Ishikawa (cell line): Measurements from ENCODE around the gene DOCK8.

Experiments
- CEBPB ChIP-seq: IDR thresholded peaks from 2 replicates; pipeline ENCODE4 v1.6.1; 2012
- CREB1 ChIP-seq: IDR thresholded peaks from 2 replicates; pipeline ENCODE4 v1.6.1; 2012; ENCODE audit warnings: low read depth
- EGR1 ChIP-seq: IDR thresholded peaks from 2 replicates; pipeline ENCODE4 v1.6.1; 2012
- EP300 ChIP-seq: IDR thresholded peaks from 2 replicates; pipeline ENCODE4 v1.6.1; 2012; ENCODE audit warnings: borderline replicate concordance
- FOXM1 ChIP-seq: IDR thresholded peaks from 2 replicates; pipeline ENCODE4 v1.6.1; 2012; ENCODE audit warnings: low read depth, borderline replicate concordance
- NFIC ChIP-seq: IDR thresholded peaks from 2 replicates; pipeline ENCODE4 v1.6.1; 2012
- RAD21 ChIP-seq: IDR thresholded peaks from 2 replicates; pipeline ENCODE4 v1.6.1; 2012; ENCODE audit warnings: low read depth
- REST ChIP-seq: IDR thresholded peaks from 2 replicates; pipeline ENCODE4 v1.6.1; 2012; ENCODE audit warnings: low read depth, mild to moderate bottlenecking
- TAF1 ChIP-seq: IDR thresholded peaks from 2 replicates; pipeline ENCODE4 v1.6.1; 2012; ENCODE audit warnings: low read depth, mild to moderate bottlenecking
- TCF12 ChIP-seq: IDR thresholded peaks from 2 replicates; pipeline ENCODE4 v1.6.1; 2012; ENCODE audit warnings: low read depth
- TEAD4 ChIP-seq: IDR thresholded peaks from 2 replicates; pipeline ENCODE4 v1.6.1; 2012
- USF1 ChIP-seq: IDR thresholded peaks from 2 replicates; pipeline ENCODE4 v1.6.1; 2012
- YY1 ChIP-seq: IDR thresholded peaks from 2 replicates; pipeline ENCODE4 v1.6.1; 2012; ENCODE audit warnings: low read depth
- ZBTB7A ChIP-seq: IDR thresholded peaks from 2 replicates; pipeline ENCODE4 v1.6.1; 2012; ENCODE audit warnings: low read depth
- TF ChIP-seq, protein P1 (sequence below): IDR thresholded peaks from 2 replicates; pipeline ENCODE4 v1.6.1; 2012

The DOCK8 gene

DNA sequence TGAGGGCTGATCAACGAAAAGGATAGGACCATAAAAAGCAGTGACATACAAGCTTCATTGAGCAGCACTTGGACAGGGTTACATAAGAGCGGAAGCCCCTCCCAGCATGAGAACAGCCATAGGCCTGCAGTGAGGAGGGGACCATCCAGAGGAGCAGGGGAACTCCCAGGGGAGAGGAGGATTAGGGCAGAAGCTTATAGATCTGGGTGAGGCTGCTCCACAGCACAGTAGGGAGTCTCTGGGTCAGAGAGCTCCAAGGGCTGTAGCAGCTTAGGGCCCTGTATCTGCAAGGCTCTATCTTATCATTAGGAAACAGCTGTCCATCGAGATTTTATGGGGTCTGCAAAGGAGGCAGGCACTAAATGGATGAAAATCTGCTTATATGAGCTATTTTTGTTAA lies 186.6 kb downstream of the DOCK8 start:
- TF ChIP-seq TAF1 (no peak), USF1 (no peak), EP300 (no peak), RAD21 (no peak), TEAD4 (no peak), CREB1 (no peak), CEBPB (no peak), FOXM1 (no peak), NFIC (no peak), ZBTB7A (no peak), TCF12 (no peak), REST (no peak), YY1 (no peak), EGR1 (no peak)
- TF ChIP-seq, protein P1, sequence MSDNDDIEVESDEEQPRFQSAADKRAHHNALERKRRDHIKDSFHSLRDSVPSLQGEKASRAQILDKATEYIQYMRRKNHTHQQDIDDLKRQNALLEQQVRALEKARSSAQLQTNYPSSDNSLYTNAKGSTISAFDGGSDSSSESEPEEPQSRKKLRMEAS, result no peak

- TF ChIP-seq RAD21, result no peak
- no peak for TF ChIP-seq TCF12
- no peak for TF ChIP-seq EGR1
- TF ChIP-seq ZBTB7A, result no peak
- TF ChIP-seq TAF1, result no peak
- TF ChIP-seq YY1, result no peak
- TF ChIP-seq EP300, result no peak
- no peak for TF ChIP-seq REST
- no peak for TF ChIP-seq USF1
- TF ChIP-seq FOXM1, result no peak
- TF ChIP-seq CEBPB, result no peak
- TF ChIP-seq TEAD4, result no peak
Observed at GRCh38 chr9:404234-404633, 189.6 kb downstream of the DOCK8 start.

DNA sequence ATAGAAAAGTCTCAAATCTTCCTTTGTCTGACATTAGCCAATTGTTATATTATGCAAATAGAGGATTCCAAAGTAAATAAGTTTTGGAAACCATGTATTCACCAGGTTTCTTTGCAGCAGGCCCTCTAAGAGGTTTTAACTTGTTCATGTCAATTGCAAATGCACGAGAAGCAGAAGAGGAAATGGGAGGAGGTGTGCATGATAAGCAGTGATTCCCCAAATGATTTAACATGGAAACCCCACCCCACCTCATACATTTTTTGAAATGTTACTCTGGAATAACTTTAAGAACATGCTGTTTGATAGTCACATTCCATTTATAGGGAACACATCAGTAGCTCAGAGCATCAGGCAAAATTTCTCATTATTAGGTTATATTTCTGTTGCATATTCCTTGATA lies 190.7 kb downstream of the DOCK8 start:
- no peak for TF ChIP-seq EP300
- TF ChIP-seq, protein P1, result no peak

DNA sequence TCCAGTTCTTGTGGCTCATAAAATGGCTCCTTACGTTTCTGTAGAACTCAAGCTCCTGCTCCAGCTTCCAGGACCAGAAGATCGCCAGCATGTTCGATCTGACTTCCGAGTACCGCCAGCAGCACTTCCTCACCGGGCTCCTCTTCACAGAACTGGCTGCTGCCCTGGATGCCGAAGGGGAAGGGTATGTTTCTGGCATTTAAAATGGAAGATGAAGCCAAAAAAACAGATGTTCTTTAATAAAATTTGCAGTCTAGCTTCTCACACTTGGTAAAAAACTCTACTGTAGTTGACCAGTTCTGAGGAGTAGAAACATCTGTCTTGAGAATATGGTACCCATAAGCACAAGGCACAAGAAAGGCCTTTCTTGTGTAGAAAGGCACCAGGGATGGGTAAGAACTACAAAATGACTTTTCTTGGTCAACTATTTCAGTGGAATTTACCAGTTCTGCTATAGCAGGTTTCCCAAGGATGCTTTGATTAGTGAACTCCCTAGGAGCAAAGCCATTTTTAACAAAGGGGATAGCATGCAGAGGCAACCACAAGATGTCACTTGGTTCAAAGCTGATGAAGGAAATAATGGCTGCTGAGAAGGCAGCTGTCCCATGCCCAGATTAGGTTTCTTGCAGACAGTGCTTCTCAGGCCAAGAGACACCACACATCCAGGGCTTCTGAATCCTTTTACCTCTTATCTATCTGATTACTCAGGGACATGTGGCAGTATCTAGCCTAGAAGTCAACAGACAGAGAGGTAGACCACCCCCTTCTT lies 192.4 kb downstream of the DOCK8 start:
- TF ChIP-seq TCF12 (no peak), RAD21 (peak; percentile 13; the same call in 1 of the 2 replicates)

DNA sequence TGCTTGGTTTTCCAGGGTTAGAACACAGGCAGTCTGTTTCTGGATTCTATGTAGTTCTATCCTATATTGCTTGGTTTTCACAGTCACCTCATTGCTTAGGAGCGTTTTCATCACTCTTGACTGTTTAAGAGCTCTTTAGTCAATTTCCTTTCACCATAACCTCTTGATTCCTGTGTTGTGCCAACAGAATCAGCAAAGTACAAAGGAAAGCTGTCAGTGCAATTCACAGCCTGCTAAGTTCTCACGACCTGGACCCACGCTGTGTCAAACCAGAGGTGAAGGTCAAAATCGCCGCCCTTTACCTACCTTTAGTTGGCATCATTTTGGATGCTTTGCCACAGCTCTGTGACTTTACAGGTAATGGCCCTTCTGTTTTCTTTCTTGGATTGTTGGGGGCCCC lies 199.9 kb downstream of the DOCK8 start:
- TF ChIP-seq TEAD4 (no peak), ZBTB7A (no peak), REST (no peak), USF1 (no peak), TAF1 (no peak), CEBPB (no peak), CREB1 (no peak), NFIC (no peak)
- TF ChIP-seq, protein P1, result no peak
